Activated naive CD4-positive, alpha-beta T cell treated with anti-CD3 and anti-CD28 coated beads, Interleukin-2, amount 50 U/mL, for 72 hours (primary cell): ENCODE data around the gene FAM131C. TPM values are rescaled to one million over a fixed set of nuclear protein-coding genes. Genes with fewer than 3 reads are reported as not detected.
"Not testable (repeated sequence)": the region's sequence is repeated elsewhere in the genome, so short reads cannot be mapped to it uniquely, and the experiment has no call there.

Experiments used
- ATAC-seq, 2 donors: fragments of 150-1000 bp; cut with Tn5 transposase; 2 replicates each; pipeline ENCODE4 v1.10.0; 2021; ENCODE audit warnings: mild to moderate bottlenecking in 2 of 2, moderate library complexity in 2 of 2
- DNase-seq, 2 donors: peaks; one replicate each; pipeline ENCODE4 v3.0.0; 2021 to 2022; ENCODE audit warnings: low spot score in 2 of 2
- H3K27ac Mint-ChIP-seq, 2 donors: one replicate each; pipeline ENCODE4 v1.8.0; 2022; ENCODE audit warnings: mild to moderate bottlenecking in 2 of 2, mixed read lengths in 2 of 2
- H3K36me3 Mint-ChIP-seq, 2 donors: one replicate each; pipeline ENCODE4 v1.8.0; 2022; ENCODE audit warnings: mixed read lengths in 2 of 2
- H3K9me3 Mint-ChIP-seq, 2 donors: one replicate each; pipeline ENCODE4 v1.8.0; 2022; ENCODE audit warnings: mixed read lengths in 2 of 2
- total RNA-seq, 2 donors: library from RNA; stranded (reverse); gene quantifications; one replicate each; pipeline ENCODE4 v1.2.3, GENCODE V29; 2022

The FAM131C gene
- total RNA-seq, 2 donors from 2014 or later = 1.2 TPM; not detected in 1

GRCh38 chr1:16111771-16112595 is 38.5 kb upstream of the FAM131C start:
- Mint-ChIP-seq H3K9me3 (peaks cover 6 to 8% of the 10 kb centered on the region in 2 donors), H3K27ac (peak overlapping the region in 1 of 2 donors; percentile 1), H3K36me3 (peaks cover 8 to 15% of the 10 kb centered on the region in 2 donors)
- DNase-seq (no peak), ATAC-seq (no peak)

- Mint-ChIP-seq H3K27ac (no peak overlapping the region), H3K36me3 (peaks cover 8 to 16% of the 10 kb centered on the region in 2 donors), H3K9me3 (peaks cover 6 to 8% of the 10 kb centered on the region in 2 donors)
- DNase-seq (no peak), ATAC-seq (no peak)
Measured at GRCh38 chr1:16110884-16111283, 37.4 kb upstream of the FAM131C start.

DNA sequence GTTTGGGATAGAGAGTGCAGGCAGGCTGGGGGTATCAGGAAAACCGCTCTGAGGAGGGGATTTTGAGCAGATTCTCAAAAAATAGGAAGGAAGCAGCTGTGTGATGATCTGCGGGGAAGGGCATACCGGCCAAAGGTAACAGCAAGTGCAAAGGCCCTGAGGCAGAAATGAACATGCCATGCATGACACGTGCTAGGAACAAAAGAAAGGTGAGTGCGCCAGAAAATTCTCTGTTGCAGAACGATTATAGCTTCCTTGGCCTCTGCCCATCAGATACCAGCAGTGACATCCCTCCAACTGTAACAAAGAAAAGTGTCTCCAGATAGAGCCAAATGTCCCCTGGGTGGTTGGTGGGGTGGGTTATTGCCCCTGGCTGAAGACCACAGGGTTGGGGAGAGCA is 37.0 kb upstream of the FAM131C start:
- DNase-seq = no peak
- no peak overlapping the region for H3K27ac Mint-ChIP-seq
- ATAC-seq = no peak
- H3K9me3 Mint-ChIP-seq = peaks cover 6 to 8% of the 10 kb centered on the region in 2 donors
- H3K36me3 Mint-ChIP-seq = peaks cover 8 to 16% of the 10 kb centered on the region in 2 donors

DNA sequence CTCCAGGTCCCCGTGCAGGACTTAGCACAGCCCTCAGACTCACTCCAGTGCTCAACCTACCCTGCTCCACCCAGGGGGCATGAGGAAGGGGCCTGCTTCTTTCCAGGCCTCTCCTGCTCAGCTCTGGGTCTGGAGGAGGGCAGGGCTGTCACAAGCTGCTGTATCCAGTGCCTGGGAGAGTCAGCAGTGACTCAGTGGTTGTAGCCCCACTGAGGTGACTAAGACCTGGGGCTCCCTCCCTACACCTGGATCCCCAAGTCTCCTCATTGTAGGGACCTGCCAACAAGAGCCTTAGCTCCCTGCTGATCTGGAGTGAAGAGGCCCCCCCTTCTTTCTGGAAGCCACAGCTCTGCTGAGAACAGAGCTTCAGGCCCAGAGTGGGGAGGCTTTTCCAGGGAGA is 36.1 kb upstream of the FAM131C start:
- H3K36me3 Mint-ChIP-seq = peaks cover 8 to 16% of the 10 kb centered on the region in 2 donors
- peaks cover 6 to 8% of the 10 kb centered on the region in 2 donors for H3K9me3 Mint-ChIP-seq
- DNase-seq (no peak), ATAC-seq (no peak)
- H3K27ac Mint-ChIP-seq = no peak overlapping the region

DNA sequence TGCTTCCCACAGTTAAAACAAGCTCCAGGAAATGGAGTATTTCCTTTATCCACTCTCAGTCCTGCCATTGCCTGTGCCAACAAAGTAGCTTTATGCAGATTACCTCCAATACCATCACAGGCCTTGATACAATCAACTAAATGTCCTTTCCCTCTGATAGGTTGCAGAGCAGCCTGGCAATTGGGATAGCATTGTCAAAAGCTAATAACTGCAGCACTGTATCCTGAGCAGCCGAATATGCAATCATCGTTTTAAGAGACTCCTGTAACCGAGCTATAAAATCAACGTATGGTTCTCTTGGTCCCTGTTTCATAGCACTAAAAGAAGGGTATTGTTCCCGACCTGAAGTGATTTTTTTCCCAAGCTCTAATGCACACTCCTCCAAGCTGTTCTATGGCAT is 33.6 kb upstream of the FAM131C start:
- peaks cover 8 to 20% of the 10 kb centered on the region in 2 donors for H3K36me3 Mint-ChIP-seq
- ATAC-seq, H3K9me3 Mint-ChIP-seq, H3K27ac Mint-ChIP-seq, DNase-seq: not testable (repeated sequence)

DNA sequence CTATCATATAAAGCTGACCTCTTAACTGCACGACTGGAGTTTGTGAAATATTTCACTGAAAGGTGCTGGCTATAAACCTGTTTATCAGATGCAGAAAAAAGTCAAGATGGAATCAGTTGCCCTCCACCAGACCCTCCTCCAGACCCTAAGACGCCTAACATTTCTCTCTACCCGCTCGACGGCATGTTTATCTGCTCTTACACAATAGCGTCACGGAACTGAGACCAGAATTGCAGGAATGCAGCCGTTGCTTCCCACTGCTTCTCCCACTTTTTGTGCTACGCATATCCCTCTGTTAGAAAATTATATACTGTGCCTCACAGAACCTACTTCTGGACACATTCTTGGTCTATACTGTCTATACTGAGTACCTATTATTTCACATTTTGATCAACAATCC is 28.2 kb upstream of the FAM131C start:
- DNase-seq = no peak
- Mint-ChIP-seq H3K27ac (no peak overlapping the region), H3K36me3 (peaks cover 0 to 5% of the 10 kb centered on the region in 2 donors), H3K9me3 (no peaks in the 10 kb centered on the region)
- no peak for ATAC-seq

- H3K36me3 Mint-ChIP-seq = peaks cover 0 to 4% of the 10 kb centered on the region in 2 donors
- no peak for DNase-seq
- no peak for ATAC-seq
- H3K27ac Mint-ChIP-seq = no peak overlapping the region
- no peaks in the 10 kb centered on the region for H3K9me3 Mint-ChIP-seq
Measured at GRCh38 chr1:16099412-16099811, 26.0 kb upstream of the FAM131C start.

DNA sequence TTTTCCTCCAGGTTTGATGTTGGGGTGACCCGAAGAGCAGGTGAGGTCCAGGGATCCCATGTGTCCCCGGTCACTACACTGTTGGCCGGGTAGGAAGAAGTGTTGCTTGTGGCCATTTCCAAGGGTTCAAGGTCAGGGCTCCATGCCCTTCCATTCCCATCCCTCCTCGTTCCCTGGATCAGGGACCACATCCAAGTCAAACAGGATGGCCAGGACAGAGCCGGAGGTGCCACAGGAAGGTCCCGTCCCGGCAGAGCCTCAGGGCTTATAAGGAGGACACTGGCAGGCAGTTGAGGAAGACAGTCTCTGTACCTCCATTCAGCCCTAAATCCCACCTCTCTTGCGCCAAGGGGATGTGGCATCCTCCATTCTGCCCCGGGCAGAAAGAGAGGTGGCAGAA is 22.0 kb upstream of the FAM131C start:
- H3K27ac Mint-ChIP-seq = no peak overlapping the region
- H3K36me3 Mint-ChIP-seq = no peaks in the 10 kb centered on the region
- DNase-seq = no peak
- H3K9me3 Mint-ChIP-seq = no peaks in the 10 kb centered on the region
- ATAC-seq = no peak

GRCh38 chr1:16094453-16095158 is 21.2 kb upstream of the FAM131C start:
- ATAC-seq = no peak
- H3K27ac Mint-ChIP-seq = no peak overlapping the region
- H3K36me3 Mint-ChIP-seq = no peaks in the 10 kb centered on the region
- H3K9me3 Mint-ChIP-seq = no peaks in the 10 kb centered on the region
- DNase-seq = no peak

- DNase-seq (no peak), ATAC-seq (no peak)
- no peaks in the 10 kb centered on the region for H3K36me3 Mint-ChIP-seq
- no peak overlapping the region for H3K27ac Mint-ChIP-seq
- no peaks in the 10 kb centered on the region for H3K9me3 Mint-ChIP-seq
Measured at GRCh38 chr1:16093611-16094010, 20.2 kb upstream of the FAM131C start.

DNA sequence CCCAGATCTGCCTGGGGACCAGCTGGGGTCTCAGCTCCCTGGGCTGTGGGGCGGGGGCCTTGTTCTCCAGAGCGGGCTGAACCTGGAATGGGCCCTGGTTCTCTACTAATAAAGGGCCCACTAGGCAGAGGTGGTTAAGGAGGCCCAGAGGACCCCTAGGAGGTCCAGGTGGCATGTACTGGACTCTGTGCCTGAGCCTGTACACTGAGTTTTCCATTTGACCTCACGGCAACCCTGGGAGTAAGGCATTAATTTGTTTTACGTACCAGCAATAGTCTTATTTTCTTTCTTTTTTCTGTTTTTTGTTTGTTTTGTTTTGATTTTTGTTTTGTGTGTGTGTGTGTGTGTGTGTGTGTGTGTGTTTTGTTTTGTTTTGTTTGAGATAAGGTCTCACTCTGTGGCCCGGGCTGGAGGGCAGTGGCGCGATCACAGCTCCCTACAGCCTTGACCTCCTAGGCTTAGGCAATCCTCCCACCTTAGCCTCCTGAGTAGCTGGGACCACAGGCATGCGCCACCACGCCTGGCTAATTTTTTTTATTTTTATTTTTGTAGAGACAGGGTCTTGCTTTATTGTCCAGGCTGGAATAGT is 19.6 kb upstream of the FAM131C start:
- no peaks in the 10 kb centered on the region for H3K36me3 Mint-ChIP-seq
- ATAC-seq = no peak
- H3K27ac Mint-ChIP-seq = peak overlapping the region in 1 of 2 donors; percentile 63
- no peaks in the 10 kb centered on the region for H3K9me3 Mint-ChIP-seq
- DNase-seq = no peak

GRCh38 chr1:16092097-16092922 is 18.9 kb upstream of the FAM131C start:
- Mint-ChIP-seq H3K36me3 (no peaks in the 10 kb centered on the region), H3K9me3 (no peaks in the 10 kb centered on the region), H3K27ac (no peak overlapping the region)
- DNase-seq (peak in 1 of 2 donors; percentile 49), ATAC-seq (no peak)

GRCh38 chr1:16091296-16091695 is 17.8 kb upstream of the FAM131C start:
- no peak for ATAC-seq
- no peak for DNase-seq
- no peaks in the 10 kb centered on the region for H3K9me3 Mint-ChIP-seq
- H3K27ac Mint-ChIP-seq = no peak overlapping the region
- no peaks in the 10 kb centered on the region for H3K36me3 Mint-ChIP-seq

GRCh38 chr1:16090076-16090826 is 16.8 kb upstream of the FAM131C start:
- Mint-ChIP-seq H3K36me3 (no peaks in the 10 kb centered on the region), H3K27ac (no peak overlapping the region), H3K9me3 (no peaks in the 10 kb centered on the region)
- DNase-seq (no peak), ATAC-seq (no peak)

GRCh38 chr1:16088996-16089395 is 15.5 kb upstream of the FAM131C start:
- DNase-seq = no peak
- Mint-ChIP-seq H3K36me3 (no peaks in the 10 kb centered on the region), H3K27ac (no peak overlapping the region), H3K9me3 (no peaks in the 10 kb centered on the region)
- no peak for ATAC-seq

DNA sequence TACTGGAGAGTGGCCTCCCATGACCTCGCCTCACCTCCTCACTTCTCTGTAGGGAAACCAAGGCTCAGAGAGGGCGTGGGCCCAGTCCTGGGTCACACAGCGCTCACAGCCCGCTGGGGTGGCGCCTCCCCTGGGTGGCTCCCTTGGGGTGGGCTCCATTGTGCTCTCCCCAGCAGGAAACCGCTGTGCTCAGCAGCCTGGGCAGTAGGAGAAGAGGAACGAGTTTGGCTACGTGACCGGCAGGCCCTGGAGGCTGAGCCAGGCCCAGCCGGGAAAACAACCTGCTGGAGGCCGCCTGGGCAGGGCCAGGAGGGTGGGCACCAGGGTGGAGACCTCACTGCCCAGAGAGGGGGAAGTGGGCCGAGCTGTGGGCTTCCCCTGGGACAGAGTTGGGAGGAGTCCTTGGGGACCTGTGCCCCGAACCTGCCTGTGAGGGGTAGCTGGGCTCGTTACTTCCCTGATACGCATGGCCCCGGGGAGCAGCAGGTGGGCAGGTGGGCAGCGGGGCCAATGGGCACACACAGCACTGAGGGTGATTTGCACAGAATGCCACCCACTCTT is 15.0 kb upstream of the FAM131C start:
- Mint-ChIP-seq H3K36me3 (no peaks in the 10 kb centered on the region), H3K9me3 (no peaks in the 10 kb centered on the region), H3K27ac (no peak overlapping the region)
- ATAC-seq (no peak), DNase-seq (no peak)
